Measurements from ENCODE around the gene ATAD3C.
A peak's percentile ranks its signal among the peaks of the same experiment; 100 is the strongest.
"Not testable (repeated sequence)": the region's sequence is repeated elsewhere in the genome, so short reads cannot be mapped to it uniquely, and the experiment has no call there.

ATAD3C gene

GRCh38 chr1:1449099-1449739 lies at the start of gene ATAD3C:
Gene ATAD3C (plus strand): TSS chr1:1449689. CDS start chr1:1450684, 995 bp downstream.
- no peaks in the 10 kb centered on the region for H3K9me3 ChIP-seq (ENCODE audit: control insufficient read depth in 1 of 2, low read length in 2 of 2)
- no peaks in the 10 kb centered on the region for H3K36me3 ChIP-seq (ENCODE audit: control insufficient read depth in 1 of 2, insufficient read depth in 2 of 2, low read length in 2 of 2)
- H3K4me3 ChIP-seq (ENCODE audit: low read depth in 1 of 2, low read length in 2 of 2) = no peak within 1 kb of the TSS
- H3K27me3 ChIP-seq (ENCODE audit: low read depth, low read length) = no peaks in the 10 kb centered on the region
- H3K4me1 ChIP-seq (ENCODE audit: control insufficient read depth in 1 of 2, insufficient read depth in 2 of 2, low read length in 2 of 2) = no peaks in the 10 kb centered on the region
- no peak within 1 kb of the TSS for H3K27ac ChIP-seq (ENCODE audit: low read length)

GRCh38 chr1:1399872-1400575 lies 49.5 kb upstream of the ATAD3C start:
- H3K36me3 ChIP-seq (ENCODE audit: control insufficient read depth in 1 of 2, insufficient read depth in 2 of 2, low read length in 2 of 2) = peaks cover 32 to 65% of the 10 kb centered on the region in 2 donors
- peaks cover 18 to 33% of the 10 kb centered on the region in 2 donors for H3K4me1 ChIP-seq (ENCODE audit: control insufficient read depth in 1 of 2, insufficient read depth in 2 of 2, low read length in 2 of 2)
- H3K27me3 ChIP-seq (ENCODE audit: low read depth, low read length) = no peaks in the 10 kb centered on the region
- no peaks in the 10 kb centered on the region for H3K9me3 ChIP-seq (ENCODE audit: control insufficient read depth in 1 of 2, low read length in 2 of 2)
- H3K27ac ChIP-seq (ENCODE audit: low read length) = peak overlapping the region; percentile 86
- H3K4me3 ChIP-seq (ENCODE audit: low read depth in 1 of 2, low read length in 2 of 2) = peak overlapping the region; percentile 82 to 84

- peaks cover 32 to 64% of the 10 kb centered on the region in 2 donors for H3K36me3 ChIP-seq (ENCODE audit: control insufficient read depth in 1 of 2, insufficient read depth in 2 of 2, low read length in 2 of 2)
- peaks cover 23 to 35% of the 10 kb centered on the region in 2 donors for H3K4me1 ChIP-seq (ENCODE audit: control insufficient read depth in 1 of 2, insufficient read depth in 2 of 2, low read length in 2 of 2)
- no peaks in the 10 kb centered on the region for H3K9me3 ChIP-seq (ENCODE audit: control insufficient read depth in 1 of 2, low read length in 2 of 2)
- peak overlapping the region; percentile 86 for H3K27ac ChIP-seq (ENCODE audit: low read length)
- peak overlapping the region; percentile 82 to 84 for H3K4me3 ChIP-seq (ENCODE audit: low read depth in 1 of 2, low read length in 2 of 2)
- H3K27me3 ChIP-seq (ENCODE audit: low read depth, low read length) = no peaks in the 10 kb centered on the region
These were observed 48.7 kb upstream of the ATAD3C start for GRCh38 chr1:1400576-1401456.

- peaks cover 32 to 63% of the 10 kb centered on the region in 2 donors for H3K36me3 ChIP-seq (ENCODE audit: control insufficient read depth in 1 of 2, insufficient read depth in 2 of 2, low read length in 2 of 2)
- no peak overlapping the region for H3K27ac ChIP-seq (ENCODE audit: low read length)
These were observed 48.0 kb upstream of the ATAD3C start for GRCh38 chr1:1401457-1402010.

DNA sequence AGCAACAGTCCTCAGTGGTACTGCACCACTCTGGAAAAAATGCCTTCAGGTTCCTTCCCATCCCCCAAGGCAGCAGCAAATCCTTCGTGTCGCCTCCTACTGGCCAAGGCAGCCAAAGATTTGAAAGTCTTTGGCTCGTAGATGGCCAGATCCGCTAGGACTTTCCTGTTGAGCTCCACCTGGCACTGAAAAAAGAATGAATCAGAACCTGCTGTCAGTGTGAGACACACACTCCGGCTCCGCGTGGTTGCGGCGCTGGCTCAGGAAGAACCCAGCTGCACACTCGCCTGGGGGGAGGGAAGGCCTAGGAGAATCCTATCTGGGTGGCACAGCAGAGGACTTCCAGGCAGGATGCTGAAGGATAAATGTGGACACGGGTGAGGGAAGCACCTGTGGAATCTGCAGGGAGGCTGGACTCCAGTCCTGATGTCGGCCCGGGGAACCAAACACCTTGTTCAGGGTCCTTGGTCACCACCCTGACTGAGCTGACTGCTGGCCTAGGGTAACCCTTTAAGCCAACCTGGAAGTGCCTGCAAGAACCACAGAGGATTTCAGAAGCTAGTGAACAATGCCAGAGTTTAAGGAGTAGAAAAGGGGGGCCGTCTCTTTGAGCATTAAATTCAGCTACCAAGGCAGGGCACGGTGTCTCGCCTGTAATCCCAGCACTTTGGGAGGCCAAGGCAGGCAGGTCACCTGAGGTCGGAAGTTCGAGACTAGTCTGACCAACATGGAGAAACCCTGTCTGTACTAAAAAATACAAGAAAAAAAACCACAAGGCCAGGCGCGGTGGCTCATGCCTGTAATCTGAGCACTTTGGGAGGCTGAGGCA lies 47.2 kb upstream of the ATAD3C start:
- Histone ChIP-seq H3K27ac (ENCODE audit: low read length) (no peak overlapping the region), H3K36me3 (ENCODE audit: control insufficient read depth in 1 of 2, insufficient read depth in 2 of 2, low read length in 2 of 2) (peaks cover 28 to 58% of the 10 kb centered on the region in 2 donors), H3K4me1 (ENCODE audit: control insufficient read depth in 1 of 2, insufficient read depth in 2 of 2, low read length in 2 of 2) (peaks cover 28 to 43% of the 10 kb centered on the region in 2 donors)

More at GRCh38 chr1:1401457-1402010, 48.0 kb upstream of the ATAD3C start:
- no peaks in the 10 kb centered on the region for H3K27me3 ChIP-seq (ENCODE audit: low read depth, low read length)
- no peaks in the 10 kb centered on the region for H3K9me3 ChIP-seq (ENCODE audit: control insufficient read depth in 1 of 2, low read length in 2 of 2)
- H3K4me1 ChIP-seq (ENCODE audit: control insufficient read depth in 1 of 2, insufficient read depth in 2 of 2, low read length in 2 of 2) = peaks cover 28 to 42% of the 10 kb centered on the region in 2 donors
- H3K4me3 ChIP-seq (ENCODE audit: low read depth in 1 of 2, low read length in 2 of 2) = no peak overlapping the region

GRCh38 chr1:1402901-1403392 lies 46.5 kb upstream of the ATAD3C start:
- H3K9me3 ChIP-seq (ENCODE audit: control insufficient read depth in 1 of 2, low read length in 2 of 2); H3K27ac ChIP-seq (ENCODE audit: low read length); H3K4me3 ChIP-seq (ENCODE audit: low read depth in 1 of 2, low read length in 2 of 2); H3K27me3 ChIP-seq (ENCODE audit: low read depth, low read length): not testable (repeated sequence)
- Histone ChIP-seq H3K36me3 (ENCODE audit: control insufficient read depth in 1 of 2, insufficient read depth in 2 of 2, low read length in 2 of 2) (peaks cover 26 to 51% of the 10 kb centered on the region in 2 donors), H3K4me1 (ENCODE audit: control insufficient read depth in 1 of 2, insufficient read depth in 2 of 2, low read length in 2 of 2) (peaks cover 25 to 40% of the 10 kb centered on the region in 2 donors)

More for the DNA sequence above, 47.2 kb upstream of the ATAD3C start:
- H3K9me3 ChIP-seq (ENCODE audit: control insufficient read depth in 1 of 2, low read length in 2 of 2) = no peaks in the 10 kb centered on the region
- H3K4me3 ChIP-seq (ENCODE audit: low read depth in 1 of 2, low read length in 2 of 2) = no peak overlapping the region
- H3K27me3 ChIP-seq (ENCODE audit: low read depth, low read length) = no peaks in the 10 kb centered on the region

DNA sequence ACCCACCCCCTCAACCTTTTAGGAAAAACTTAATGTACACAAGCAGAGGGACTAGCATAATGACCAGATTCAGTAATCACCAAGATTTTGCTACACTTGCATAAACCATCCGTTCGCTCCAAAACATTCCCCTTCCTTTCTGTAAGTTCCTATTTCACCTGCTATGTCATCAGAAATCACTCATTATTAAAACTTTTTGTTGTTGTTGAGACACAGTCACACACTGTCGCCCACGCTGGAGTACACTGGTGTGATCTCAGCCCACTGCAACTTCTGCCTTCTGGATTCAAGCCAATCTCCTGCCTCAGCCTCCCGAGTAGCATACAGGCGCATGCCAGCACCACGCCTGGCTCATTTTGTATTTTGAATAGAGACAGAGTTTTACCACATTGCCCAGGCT lies 45.8 kb upstream of the ATAD3C start:
- Histone ChIP-seq H3K4me1 (ENCODE audit: control insufficient read depth in 1 of 2, insufficient read depth in 2 of 2, low read length in 2 of 2) (peaks cover 24 to 41% of the 10 kb centered on the region in 2 donors), H3K4me3 (ENCODE audit: low read depth in 1 of 2, low read length in 2 of 2) (no peak overlapping the region), H3K27me3 (ENCODE audit: low read depth, low read length) (no peaks in the 10 kb centered on the region), H3K9me3 (ENCODE audit: control insufficient read depth in 1 of 2, low read length in 2 of 2) (no peaks in the 10 kb centered on the region), H3K27ac (ENCODE audit: low read length) (no peak overlapping the region), H3K36me3 (ENCODE audit: control insufficient read depth in 1 of 2, insufficient read depth in 2 of 2, low read length in 2 of 2) (peaks cover 26 to 48% of the 10 kb centered on the region in 2 donors)

DNA sequence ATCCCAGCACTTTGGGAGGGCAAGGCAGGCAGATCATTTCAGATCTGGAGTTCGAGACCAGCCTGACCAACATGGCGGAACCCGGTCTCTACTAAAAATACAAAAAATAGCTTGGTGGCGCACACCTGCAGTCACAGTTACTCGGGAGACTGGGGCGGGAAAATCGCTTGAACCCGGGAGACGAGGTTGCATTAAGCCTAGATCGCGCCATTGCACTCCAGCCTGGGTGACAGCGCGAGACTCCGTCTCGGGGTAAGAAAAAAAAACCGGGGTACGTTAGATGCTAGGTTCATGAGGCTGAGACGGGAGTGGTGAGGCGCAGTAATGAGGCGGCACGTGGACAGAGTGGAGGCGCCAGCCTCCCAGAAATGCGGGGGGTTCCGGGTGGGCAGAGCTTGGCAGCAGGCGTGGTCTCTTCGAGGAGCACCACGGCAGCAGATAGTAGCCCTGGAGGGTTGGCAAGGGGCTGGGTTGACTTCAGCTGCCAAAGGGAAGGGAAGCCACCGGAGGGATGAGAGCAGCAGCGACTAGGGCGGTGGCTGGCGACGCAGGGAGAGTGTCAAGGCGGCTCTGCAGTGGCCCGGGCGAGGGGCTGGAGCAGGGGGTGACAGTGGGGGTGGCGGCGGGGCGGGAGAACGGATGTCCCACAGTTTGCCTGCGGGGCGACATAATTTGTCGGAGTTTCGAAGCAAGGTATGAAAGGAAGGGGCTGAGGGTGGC lies 43.2 kb upstream of the ATAD3C start:
- Histone ChIP-seq H3K36me3 (ENCODE audit: control insufficient read depth in 1 of 2, insufficient read depth in 2 of 2, low read length in 2 of 2) (peaks cover 26 to 40% of the 10 kb centered on the region in 2 donors), H3K4me3 (ENCODE audit: low read depth in 1 of 2, low read length in 2 of 2) (peak overlapping the region; percentile 79 to 98), H3K9me3 (ENCODE audit: control insufficient read depth in 1 of 2, low read length in 2 of 2) (no peaks in the 10 kb centered on the region), H3K27me3 (ENCODE audit: low read depth, low read length) (no peaks in the 10 kb centered on the region), H3K4me1 (ENCODE audit: control insufficient read depth in 1 of 2, insufficient read depth in 2 of 2, low read length in 2 of 2) (peaks cover 14 to 32% of the 10 kb centered on the region in 2 donors), H3K27ac (ENCODE audit: low read length) (peak overlapping the region; percentile 80)

DNA sequence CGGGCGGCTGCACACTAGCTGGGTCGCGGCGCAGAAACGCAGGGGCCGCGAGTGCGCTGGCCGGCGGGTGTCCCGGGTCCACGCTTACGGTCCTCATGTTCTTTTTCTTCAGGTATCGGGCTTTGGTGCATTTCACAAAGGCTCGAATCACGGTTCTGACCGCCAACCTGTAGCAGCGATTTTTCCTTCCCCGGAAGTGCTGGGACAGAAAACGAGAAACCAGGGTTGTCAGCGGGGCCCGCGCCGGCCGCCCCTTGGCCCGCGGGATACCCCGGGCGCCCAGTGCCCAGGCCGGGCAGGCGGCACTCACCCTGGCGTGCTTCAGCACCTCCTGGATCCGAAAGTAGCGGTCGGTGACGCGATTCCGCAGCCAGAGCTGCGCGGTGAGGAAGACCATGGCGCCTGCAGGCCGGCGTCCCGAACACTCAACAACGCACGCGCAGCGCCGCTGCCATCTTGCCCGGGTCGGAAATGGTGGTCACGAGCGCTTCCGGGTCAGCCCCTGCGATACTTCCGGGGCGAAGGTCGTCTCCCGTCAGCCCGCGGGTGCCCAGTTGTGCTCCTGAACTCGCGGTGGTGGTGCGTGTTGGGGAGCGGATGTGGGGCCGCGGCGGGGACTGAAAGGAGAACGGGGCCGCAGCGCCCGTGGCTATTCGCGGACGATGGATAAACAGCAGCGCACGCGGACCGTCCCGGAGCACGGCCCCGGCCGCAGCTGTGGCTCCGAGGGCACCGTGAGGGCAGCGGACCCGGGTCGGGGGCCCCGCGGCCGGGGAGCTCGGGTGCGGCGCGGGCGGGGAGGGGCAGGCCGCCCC lies 42.5 kb upstream of the ATAD3C start, which contains the start of gene MRPL20:
Gene MRPL20, minus strand, starts transcription at position 473 of the 815 bp plus-strand sequence. Its CDS starts 76 bp downstream, at position 397.
- H3K27me3 ChIP-seq (ENCODE audit: low read depth, low read length) = no peaks in the 10 kb centered on the region
- peaks cover 18 to 32% of the 10 kb centered on the region in 2 donors for H3K36me3 ChIP-seq (ENCODE audit: control insufficient read depth in 1 of 2, insufficient read depth in 2 of 2, low read length in 2 of 2)
- H3K9me3 ChIP-seq (ENCODE audit: control insufficient read depth in 1 of 2, low read length in 2 of 2) = no peaks in the 10 kb centered on the region
- peaks cover 14 to 32% of the 10 kb centered on the region in 2 donors for H3K4me1 ChIP-seq (ENCODE audit: control insufficient read depth in 1 of 2, insufficient read depth in 2 of 2, low read length in 2 of 2)
- H3K27ac ChIP-seq (ENCODE audit: low read length) = peak within 1 kb of the TSS; percentile 80
- peak within 1 kb of the TSS; percentile 79 to 98 for H3K4me3 ChIP-seq (ENCODE audit: low read depth in 1 of 2, low read length in 2 of 2)

All from muscle layer of duodenum (tissue), 2 donors.